ENCODE results near the gene SPHK2. TPM values are rescaled to one million over a fixed set of nuclear protein-coding genes. Genes with fewer than 3 reads are reported as not detected.

The SPHK2 gene
- total RNA-seq, 2 donors from 2014 or later = 99.5 to 114 TPM

DNA sequence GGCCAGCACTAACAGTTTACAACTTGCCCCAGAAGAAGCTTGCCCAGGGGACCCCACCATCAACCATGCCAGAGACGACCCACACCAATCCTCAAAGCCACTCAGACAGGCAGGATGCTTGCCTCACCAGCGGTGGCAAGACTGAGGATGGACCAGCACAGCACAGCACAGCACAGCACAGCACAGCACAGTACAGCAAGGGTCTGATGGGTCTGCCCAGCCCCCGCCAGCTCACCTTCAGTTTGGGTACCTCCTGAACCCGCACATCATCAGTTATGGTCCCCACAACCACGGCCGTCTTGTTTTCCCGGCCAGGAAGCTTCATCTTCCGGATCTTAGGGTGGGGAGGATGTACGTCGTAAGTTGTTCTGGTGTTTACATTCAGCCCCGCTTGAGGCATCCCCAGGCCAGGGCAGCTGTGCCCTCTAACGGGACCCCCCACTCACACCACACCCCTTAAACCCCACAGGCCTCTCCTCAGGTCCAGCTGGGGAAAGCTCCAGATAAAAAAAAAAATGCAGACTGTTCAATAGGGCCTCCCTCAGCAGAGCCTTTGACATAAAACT, 2.7 kb upstream of the SPHK2 start:
- no peak overlapping the region for H3K27ac ChIP-seq (ENCODE audit: low read depth, low read length)
- H3K36me3 Mint-ChIP-seq (ENCODE audit: low read depth) = peaks cover 34% of the 10 kb centered on the region
- no peaks in the 10 kb centered on the region for H3K9me3 ChIP-seq (ENCODE audit: control insufficient read depth, low read length)
- H3K9me3 Mint-ChIP-seq = no peaks in the 10 kb centered on the region
- H3K27me3 ChIP-seq (ENCODE audit: control insufficient read depth, insufficient read depth, low read length, poor library complexity, severe bottlenecking) = no peaks in the 10 kb centered on the region
- DNase-seq = peak; percentile 45
- TF ChIP-seq, protein P1, sequence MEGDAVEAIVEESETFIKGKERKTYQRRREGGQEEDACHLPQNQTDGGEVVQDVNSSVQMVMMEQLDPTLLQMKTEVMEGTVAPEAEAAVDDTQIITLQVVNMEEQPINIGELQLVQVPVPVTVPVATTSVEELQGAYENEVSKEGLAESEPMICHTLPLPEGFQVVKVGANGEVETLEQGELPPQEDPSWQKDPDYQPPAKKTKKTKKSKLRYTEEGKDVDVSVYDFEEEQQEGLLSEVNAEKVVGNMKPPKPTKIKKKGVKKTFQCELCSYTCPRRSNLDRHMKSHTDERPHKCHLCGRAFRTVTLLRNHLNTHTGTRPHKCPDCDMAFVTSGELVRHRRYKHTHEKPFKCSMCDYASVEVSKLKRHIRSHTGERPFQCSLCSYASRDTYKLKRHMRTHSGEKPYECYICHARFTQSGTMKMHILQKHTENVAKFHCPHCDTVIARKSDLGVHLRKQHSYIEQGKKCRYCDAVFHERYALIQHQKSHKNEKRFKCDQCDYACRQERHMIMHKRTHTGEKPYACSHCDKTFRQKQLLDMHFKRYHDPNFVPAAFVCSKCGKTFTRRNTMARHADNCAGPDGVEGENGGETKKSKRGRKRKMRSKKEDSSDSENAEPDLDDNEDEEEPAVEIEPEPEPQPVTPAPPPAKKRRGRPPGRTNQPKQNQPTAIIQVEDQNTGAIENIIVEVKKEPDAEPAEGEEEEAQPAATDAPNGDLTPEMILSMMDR (conservative IDR thresholded peaks at IDR 0.05) = no peak
- H3K36me3 ChIP-seq (ENCODE audit: control insufficient read depth, insufficient read depth, low read length) = peaks cover 33% of the 10 kb centered on the region
- H3K4me3 ChIP-seq (ENCODE audit: low read length) = peak overlapping the region; percentile 100
- H3K4me1 Mint-ChIP-seq = peaks cover 33% of the 10 kb centered on the region
- 91 to 100% methylated on average over 1 to 12 of the region's 12 CpGs for WGBS, 2 experiments (ENCODE audit: insufficient coverage in 1 of 2, insufficient read length in 1 of 2)
- H3K27me3 Mint-ChIP-seq (ENCODE audit: insufficient read depth) = no peaks in the 10 kb centered on the region
- peak overlapping the region; percentile 97 for H3K27ac Mint-ChIP-seq
- peak overlapping the region; percentile 100 for H3K9ac ChIP-seq (ENCODE audit: extremely low read depth, low read length, poor library complexity, severe bottlenecking)
- H3K4me3 Mint-ChIP-seq = peak overlapping the region; percentile 99
- H3K4me1 ChIP-seq (ENCODE audit: control insufficient read depth, insufficient read depth, low read length) = peaks cover 27% of the 10 kb centered on the region

DNA sequence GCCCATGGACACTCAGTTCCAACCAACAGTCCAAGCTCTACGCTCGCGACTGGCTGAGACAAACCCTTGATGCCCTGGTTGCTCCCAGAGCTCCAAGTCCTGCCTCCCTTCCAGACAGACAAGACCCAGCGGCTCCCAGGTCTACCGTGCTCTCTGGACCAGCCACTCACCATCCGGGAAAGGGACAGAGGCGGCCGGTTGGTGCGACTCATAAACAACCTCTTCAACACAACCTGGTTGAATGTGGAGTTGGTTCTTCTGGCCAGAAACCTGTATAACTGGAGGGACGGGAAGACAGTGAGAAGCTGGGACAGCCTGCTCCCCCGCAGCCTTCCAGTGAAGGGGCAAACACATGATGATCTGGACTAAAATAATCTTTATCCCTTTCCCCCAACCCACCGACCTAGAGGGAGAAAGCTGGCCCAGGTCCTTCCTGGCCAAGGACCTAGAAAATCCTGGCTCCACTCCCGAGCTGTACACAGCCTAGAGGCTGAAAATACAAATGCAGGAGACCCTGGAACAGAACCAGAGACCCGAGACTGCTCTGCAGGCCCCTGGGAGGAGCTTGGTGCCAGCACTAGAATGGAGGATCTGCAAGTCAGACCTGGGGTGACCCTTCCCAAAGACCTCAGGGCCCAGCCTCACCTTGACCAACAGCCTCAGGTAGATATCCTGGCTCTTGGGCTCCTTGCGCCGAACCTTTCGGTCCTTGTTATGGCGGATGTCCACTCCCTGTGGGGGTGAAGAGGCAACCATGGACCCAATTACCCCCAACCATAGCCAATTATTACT, 2.0 kb upstream of the SPHK2 start:
- Histone ChIP-seq H3K27ac (ENCODE audit: low read depth, low read length) (no peak overlapping the region), H3K9ac (ENCODE audit: extremely low read depth, low read length, poor library complexity, severe bottlenecking) (peak overlapping the region; percentile 100), H3K36me3 (ENCODE audit: control insufficient read depth, insufficient read depth, low read length) (peaks cover 33% of the 10 kb centered on the region), H3K27me3 (ENCODE audit: control insufficient read depth, insufficient read depth, low read length, poor library complexity, severe bottlenecking) (no peaks in the 10 kb centered on the region), H3K9me3 (ENCODE audit: control insufficient read depth, low read length) (no peaks in the 10 kb centered on the region), H3K4me3 (ENCODE audit: low read length) (peak overlapping the region; percentile 100), H3K4me1 (ENCODE audit: control insufficient read depth, insufficient read depth, low read length) (peaks cover 27% of the 10 kb centered on the region)
- DNase-seq = peak; percentile 44
- Mint-ChIP-seq H3K27me3 (ENCODE audit: insufficient read depth) (no peaks in the 10 kb centered on the region), H3K36me3 (ENCODE audit: low read depth) (peaks cover 34% of the 10 kb centered on the region), H3K9me3 (no peaks in the 10 kb centered on the region), H3K4me3 (peak overlapping the region; percentile 99), H3K27ac (peak overlapping the region; percentile 97), H3K4me1 (peaks cover 33% of the 10 kb centered on the region)
- WGBS, 2 experiments (ENCODE audit: insufficient coverage in 1 of 2, insufficient read length in 1 of 2) = 75 to 92% methylated on average over 5 to 18 of the region's 18 CpGs
- TF ChIP-seq, protein P1 (conservative IDR thresholded peaks at IDR 0.05) = no peak

DNA sequence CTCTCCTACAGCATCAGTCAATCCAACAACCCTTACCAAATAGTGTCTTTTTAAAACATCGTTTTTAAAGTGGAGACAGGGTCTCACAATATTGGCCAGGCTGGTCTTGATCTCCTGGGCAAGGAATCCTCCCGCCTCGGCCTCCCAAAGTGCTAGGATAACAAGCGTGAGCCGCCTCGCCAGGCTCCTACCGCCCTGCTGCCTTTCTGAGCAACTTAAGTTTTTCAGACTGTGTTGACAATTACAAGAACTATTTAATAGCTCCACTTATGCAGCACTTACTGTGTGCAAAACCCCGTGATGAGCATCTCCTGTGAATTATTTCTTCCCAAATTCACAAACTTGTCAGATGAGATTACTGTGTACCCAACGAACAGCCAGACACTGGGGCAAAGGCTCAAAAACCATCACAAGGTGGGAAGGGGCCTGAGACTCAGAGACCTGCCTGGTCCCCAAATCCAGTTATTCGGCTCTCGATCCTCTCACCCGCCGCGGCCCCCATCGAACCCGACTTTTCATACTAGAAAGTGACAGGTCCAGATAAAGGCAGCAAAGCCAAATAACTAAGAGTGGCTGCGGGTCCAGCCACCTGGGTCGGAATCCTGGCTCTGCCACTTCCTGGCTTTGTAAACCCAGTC, 909 bp upstream of the SPHK2 start:
- Mint-ChIP-seq H3K9me3 (no peaks in the 10 kb centered on the region), H3K27me3 (ENCODE audit: insufficient read depth) (no peaks in the 10 kb centered on the region), H3K4me3 (peak overlapping the region; percentile 99), H3K27ac (peak overlapping the region; percentile 97), H3K36me3 (ENCODE audit: low read depth) (peaks cover 34% of the 10 kb centered on the region), H3K4me1 (peaks cover 34% of the 10 kb centered on the region)
- H3K27ac ChIP-seq (ENCODE audit: low read depth, low read length) = peak overlapping the region; percentile 95
- H3K9ac ChIP-seq (ENCODE audit: extremely low read depth, low read length, poor library complexity, severe bottlenecking) = peak overlapping the region; percentile 100
- no peaks in the 10 kb centered on the region for H3K27me3 ChIP-seq (ENCODE audit: control insufficient read depth, insufficient read depth, low read length, poor library complexity, severe bottlenecking)
- TF ChIP-seq, protein P1 (conservative IDR thresholded peaks at IDR 0.05) = no peak
- H3K4me3 ChIP-seq (ENCODE audit: low read length) = peak overlapping the region; percentile 100
- no peaks in the 10 kb centered on the region for H3K9me3 ChIP-seq (ENCODE audit: control insufficient read depth, low read length)
- 1% methylated on average over 17 to 18 of the region's 18 CpGs for WGBS, 2 experiments (ENCODE audit: insufficient coverage in 1 of 2, insufficient read length in 1 of 2)
- DNase-seq = no peak
- H3K36me3 ChIP-seq (ENCODE audit: control insufficient read depth, insufficient read depth, low read length) = peaks cover 32% of the 10 kb centered on the region
- peaks cover 27% of the 10 kb centered on the region for H3K4me1 ChIP-seq (ENCODE audit: control insufficient read depth, insufficient read depth, low read length)

Measured in endodermal cell (in vitro differentiated cells).